Transverse colon (tissue), 4 donors: ENCODE results near the gene MCAT. TPM values are rescaled to one million over a fixed set of nuclear protein-coding genes. Genes with fewer than 3 reads are reported as not detected.

Experiments used
- DNase-seq: peaks from one replicate; pipeline ENCODE4 v3.0.0-alpha.2; 2019
- H3K27ac ChIP-seq, 4 donors: fragments of 200-600 bp; sonication (generic); 2 replicates each; pipeline ENCODE4 v1.5.1; 2016 to 2018; ENCODE audit warnings: inconsistent platforms in 4 of 4
- H3K27me3 ChIP-seq: fragments of 200-600 bp; sonication (generic); 2 replicates; pipeline ENCODE4 v1.5.1; 2017; ENCODE audit warnings: inconsistent platforms
- H3K36me3 ChIP-seq, 4 donors: fragments of 200-600 bp; sonication (generic); 2 replicates each; pipeline ENCODE4 v1.5.1; 2017 to 2019; ENCODE audit warnings: inconsistent platforms in 4 of 4
- H3K4me1 ChIP-seq, 4 donors: fragments of 200-600 bp; sonication (generic); 2 replicates each; pipeline ENCODE4 v1.5.1; 2017 to 2020; ENCODE audit warnings: inconsistent platforms in 4 of 4
- H3K4me3 ChIP-seq, 4 donors: fragments of 200-600 bp; sonication (generic); 1 replicate in 1 of 4; 2 replicates in 3 of 4; pipeline versions ENCODE4 v1.5.1 to v1.6.1; 2017 to 2019; ENCODE audit warnings: inconsistent platforms in 4 of 4
- H3K9me3 ChIP-seq, 2 donors: fragments of 200-600 bp; sonication (generic); 2 replicates each; pipeline ENCODE4 v1.5.1; 2017 to 2019; ENCODE audit warnings: inconsistent platforms in 2 of 2
- CTCF ChIP-seq, 5 experiments: fragments of 200-600 bp in 3 of 5; fragments of 450-650 bp in 2 of 5; sonication (generic) in 3 of 5; IDR thresholded peaks; 1 replicate in 2 of 5; 2 replicates in 3 of 5; pipeline ENCODE4 v1.5.1; 2016 to 2017; ENCODE audit warnings: antibody characterized with exemption in 5 of 5, inconsistent platforms in 3 of 5, mild to moderate bottlenecking in 2 of 5, moderate library complexity in 1 of 5
- EP300 ChIP-seq: sonication (generic); formaldehyde crosslinking; IDR thresholded peaks from one replicate; pipeline ENCODE4 v1.6.1; 2017; ENCODE audit warnings: antibody characterized with exemption, low read depth
- POLR2A ChIP-seq: fragments of 450-650 bp; IDR thresholded peaks from one replicate; pipeline ENCODE4 v1.6.1; 2016; ENCODE audit warnings: antibody characterized with exemption, mild to moderate bottlenecking, moderate library complexity
- POLR2AphosphoS5 ChIP-seq, 3 donors: sonication (generic); formaldehyde crosslinking; IDR thresholded peaks; one replicate each; pipeline ENCODE4 v1.6.1; 2016; ENCODE audit warnings: antibody characterized with exemption in 3 of 3
- WGBS, 2 donors: methylation state at CpG; one replicate each; pipeline ENCODE4 v1.1.5; 2018; ENCODE audit warnings: low coverage in 1 of 2; 5-methylcytosine and 5-hydroxymethylcytosine counted together
- in situ Hi-C, 4 donors: fragments of 200-750 bp; cut with MboI; loops; one replicate each; pipeline versions ENCODE4 v1.15.0 to v1.15.1; 2017; ENCODE audit warnings: low sequenced_read_pairs in 3 of 4, low pct_ligation_motif_present in 1 of 4, low pct_unique_long_range_greater_than_20kb in 1 of 4
- intact Hi-C: fragments of 100-400 bp; cut with DNase I; formaldehyde crosslinking; loops from one replicate; pipeline ENCODE4 v1.15.1; 2023; ENCODE audit warnings: low total_unique reads
- total RNA-seq, 4 donors: library from RNA; depleted of rRNA; stranded (reverse); fragments of >200 nt; gene quantifications; one replicate each; pipeline ENCODE4 v1.1.0, GENCODE V29; 2016

Gene MCAT
- total RNA-seq, 4 donors from 2014 or later: 20.9 to 24.3 (median 22.5) TPM

DNA sequence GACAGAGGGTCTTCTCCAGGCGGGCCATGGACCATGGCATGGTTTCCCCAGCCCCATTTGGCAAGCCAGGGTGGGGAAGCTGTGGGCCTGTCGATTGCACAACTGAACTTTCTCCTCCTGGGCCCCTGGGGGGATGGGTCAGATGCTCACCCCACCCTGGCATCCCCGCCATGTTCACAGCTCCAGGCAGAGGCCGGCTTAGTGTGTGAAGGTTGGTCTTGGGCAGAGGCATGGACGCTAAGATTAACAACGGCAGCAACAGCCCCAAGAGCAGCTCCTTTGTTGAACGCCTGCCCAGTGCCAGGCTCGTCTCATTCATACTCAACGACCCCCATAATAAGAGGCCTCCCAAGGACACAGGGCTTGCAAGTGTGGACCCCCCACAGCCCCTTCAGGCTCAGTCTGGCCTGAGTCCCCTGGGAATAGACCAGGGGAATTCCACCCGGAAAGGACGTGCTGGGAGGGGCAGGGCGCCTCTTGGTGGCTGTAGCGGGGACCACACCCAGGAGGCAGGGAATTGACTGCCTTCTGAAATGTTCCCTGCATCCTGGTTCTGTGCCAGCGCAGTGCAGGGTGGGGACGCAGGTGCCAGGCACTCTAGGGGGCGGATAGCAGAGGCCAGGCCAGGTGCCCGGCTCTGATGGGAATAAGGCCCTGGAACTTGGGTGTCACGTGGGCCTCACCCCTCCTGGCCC, 16.4 kb upstream of the MCAT start:
- Histone ChIP-seq H3K9me3 (no peaks in the 10 kb centered on the region), H3K27ac (peak overlapping the region; percentile 70 to 83 (median 76)), H3K27me3 (no peaks in the 10 kb centered on the region), H3K4me1 (peaks cover 13 to 57% (median 48%) of the 10 kb centered on the region in 4 donors), H3K36me3 (no peaks in the 10 kb centered on the region), H3K4me3 (no peak overlapping the region)
- DNase-seq: peak; percentile 92
- intact Hi-C loops: no loop called here
- 43% methylated on average over 18 of the region's 18 CpGs; no CpG with 5 or more reads in 1 of the 2 donors for WGBS, 2 donors
- in situ Hi-C loops: no loop called here
- peak; percentile 36 to 79 (median 65) for TF ChIP-seq CTCF (IDR thresholded peaks at IDR 0.05)
- TF ChIP-seq POLR2A: no peak

DNA sequence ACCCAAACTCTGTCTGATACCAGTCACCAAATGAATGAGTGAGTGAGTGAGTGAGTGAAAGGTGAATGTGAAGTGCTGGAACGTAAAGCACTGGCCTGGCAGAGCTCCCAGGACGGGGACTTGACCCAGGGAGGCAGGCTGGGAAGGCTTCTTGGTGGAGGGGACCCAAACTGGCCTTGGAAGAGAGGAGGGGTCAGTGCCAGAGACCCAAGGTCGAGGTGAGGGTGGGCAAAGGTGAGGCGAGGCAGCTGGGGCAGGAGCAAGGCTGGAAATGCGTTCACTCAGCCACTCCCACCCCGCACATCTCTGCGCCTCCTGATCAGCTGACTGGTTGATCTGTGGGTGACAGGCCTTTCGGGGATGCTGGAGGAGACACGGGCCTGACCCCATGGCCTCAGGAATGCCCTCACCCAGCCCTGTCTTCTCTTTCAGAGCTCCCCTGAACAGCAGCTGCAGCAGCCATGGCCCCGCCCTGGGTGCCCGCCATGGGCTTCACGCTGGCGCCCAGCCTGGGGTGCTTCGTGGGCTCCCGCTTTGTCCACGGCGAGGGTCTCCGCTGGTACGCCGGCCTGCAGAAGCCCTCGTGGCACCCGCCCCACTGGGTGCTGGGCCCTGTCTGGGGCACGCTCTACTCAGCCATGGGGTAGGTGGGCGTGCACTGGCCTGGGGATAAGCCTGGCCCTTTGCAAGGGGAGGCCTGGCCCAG, 15.7 kb upstream of the MCAT start:
- 17 to 78% methylated on average over 1 to 23 of the region's 24 CpGs for WGBS, 2 donors
- no peaks in the 10 kb centered on the region for H3K9me3 ChIP-seq
- intact Hi-C loops (no loop called here), in situ Hi-C loops (no loop called here)
- H3K4me3 ChIP-seq: no peak overlapping the region
- no peaks in the 10 kb centered on the region for H3K36me3 ChIP-seq
- peak; percentile 34 for DNase-seq
- H3K27ac ChIP-seq: peak overlapping the region; percentile 70 to 83 (median 76)
- no peaks in the 10 kb centered on the region for H3K27me3 ChIP-seq
- TF ChIP-seq POLR2A (no peak), POLR2AphosphoS5 (IDR thresholded peaks at IDR 0.05) (no peak), CTCF (IDR thresholded peaks at IDR 0.05) (no peak), EP300 (no peak)
- H3K4me1 ChIP-seq: peaks cover 15 to 60% (median 52%) of the 10 kb centered on the region in 4 donors

DNA sequence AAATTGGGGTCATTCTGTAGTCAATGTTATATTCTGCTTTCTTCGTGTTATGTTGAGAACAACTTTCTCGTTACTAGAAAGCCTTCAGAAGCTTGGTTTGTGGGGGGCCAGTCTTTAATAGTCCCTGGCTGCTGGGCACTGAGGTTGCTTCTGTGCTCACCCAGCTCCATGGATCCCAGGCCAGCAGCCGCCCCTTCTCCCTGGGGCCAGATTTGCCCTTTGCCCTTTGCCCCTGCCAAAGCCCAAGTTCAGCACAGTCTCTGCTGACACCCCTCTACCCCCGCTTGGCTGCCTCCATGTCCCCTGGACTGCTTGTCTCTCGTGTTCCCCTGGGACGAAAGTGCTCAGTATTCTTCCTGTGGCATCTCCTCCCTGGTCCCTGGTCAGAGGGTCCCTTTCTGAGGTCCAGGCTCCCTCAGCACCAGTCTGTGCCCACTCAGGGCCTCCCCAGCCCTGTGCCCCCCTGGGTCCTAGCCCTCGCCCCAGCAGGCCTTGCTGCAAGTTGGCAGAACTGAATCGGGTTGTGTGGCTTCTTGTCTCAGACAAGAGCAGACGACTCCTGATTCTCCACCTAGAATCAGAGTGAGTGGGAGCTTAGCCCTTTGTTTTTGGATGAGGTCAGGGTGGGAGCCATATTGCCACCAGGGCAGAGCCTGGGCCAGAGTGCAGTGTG, 14.8 kb upstream of the MCAT start:
- no peaks in the 10 kb centered on the region for H3K9me3 ChIP-seq
- no peaks in the 10 kb centered on the region for H3K36me3 ChIP-seq
- no peak overlapping the region for H3K4me3 ChIP-seq
- no peak for DNase-seq
- no peak for TF ChIP-seq POLR2A
- TF ChIP-seq CTCF (IDR thresholded peaks at IDR 0.05): no peak
- TF ChIP-seq POLR2AphosphoS5 (IDR thresholded peaks at IDR 0.05): no peak
- TF ChIP-seq EP300: no peak
- WGBS, 2 donors: 73 to 80% methylated on average over 1 to 9 of the region's 9 CpGs
- H3K4me1 ChIP-seq: peaks cover 20 to 57% (median 49%) of the 10 kb centered on the region in 4 donors
- no peaks in the 10 kb centered on the region for H3K27me3 ChIP-seq
- peak overlapping the region in 3 of 4 donors; percentile 70 to 83 (median 79) for H3K27ac ChIP-seq
- in situ Hi-C loops (no loop called here), intact Hi-C loops (no loop called here)

DNA sequence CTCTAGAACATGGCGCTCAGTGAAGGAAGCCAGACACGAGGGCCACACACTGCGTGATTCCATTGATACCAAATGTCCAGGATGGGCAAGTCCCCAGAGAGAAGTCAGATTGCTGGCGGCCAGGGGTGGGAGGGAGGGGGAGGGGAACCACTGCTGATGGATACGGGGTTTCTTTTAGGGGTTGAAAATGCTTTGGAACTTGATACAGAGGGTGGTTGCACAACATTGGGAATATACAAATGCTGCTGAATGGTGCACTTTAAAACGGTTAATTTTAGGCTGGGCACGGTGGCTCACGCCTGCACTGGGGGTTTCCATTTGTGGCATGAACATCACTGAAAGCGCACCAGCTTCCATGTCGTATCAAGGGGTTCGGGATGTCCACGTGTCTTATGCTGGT, 13.2 kb upstream of the MCAT start:
- Histone ChIP-seq H3K9me3 (no peaks in the 10 kb centered on the region), H3K36me3 (no peaks in the 10 kb centered on the region), H3K4me3 (no peak overlapping the region), H3K27ac (peak overlapping the region in 1 of 4 donors; percentile 21), H3K4me1 (peaks cover 28 to 69% (median 60%) of the 10 kb centered on the region in 4 donors), H3K27me3 (no peaks in the 10 kb centered on the region)
- 88% methylated on average over 12 of the region's 12 CpGs; no CpG with 5 or more reads in 1 of the 2 donors for WGBS, 2 donors
- intact Hi-C loops: no loop called here
- TF ChIP-seq EP300: no peak
- in situ Hi-C loops: no loop called here
- no peak for DNase-seq
